Vagina (tissue), 2 donors: ENCODE measurements around the gene LAMA2. TPM values are rescaled to one million over a fixed set of nuclear protein-coding genes. Genes with fewer than 3 reads are reported as not detected.

ENCODE experiments used
- DNase-seq, 2 donors: peaks; one replicate each; pipeline ENCODE4 v3.0.0-alpha.2; 2017; ENCODE audit errors: extremely low spot score in 2 of 2
- H3K27ac ChIP-seq: fragments of 200-600 bp; sonication (generic); one replicate; pipeline ENCODE4 v1.5.1; 2019
- H3K27me3 ChIP-seq: fragments of 200-600 bp; sonication (generic); one replicate; pipeline ENCODE4 v1.5.1; 2019
- H3K36me3 ChIP-seq, 2 donors: fragments of 200-600 bp; sonication (generic); one replicate each; pipeline ENCODE4 v1.5.1; 2017 to 2019
- H3K4me1 ChIP-seq: fragments of 200-600 bp; sonication (generic); one replicate; pipeline ENCODE4 v1.5.1; 2019
- H3K4me3 ChIP-seq, 2 donors: fragments of 200-600 bp; sonication (generic); 1 replicate in 1 of 2; 2 replicates in 1 of 2; pipeline ENCODE4 v1.5.1; 2016 to 2019
- H3K9me3 ChIP-seq: fragments of 200-600 bp; sonication (generic); one replicate; pipeline ENCODE4 v1.5.1; 2019
- CTCF ChIP-seq, 3 experiments: fragments of 450-650 bp in 2 of 3; fragments of 200-600 bp in 1 of 3; sonication (generic) in 1 of 3; IDR thresholded peaks; one replicate each; pipeline ENCODE4 v1.5.1; 2017 to 2019; ENCODE audit warnings: antibody characterized with exemption in 3 of 3, mild to moderate bottlenecking in 2 of 3, moderate library complexity in 2 of 3
- POLR2A ChIP-seq, 2 donors: fragments of 450-650 bp; IDR thresholded peaks; one replicate each; pipeline ENCODE4 v1.6.1; 2017; ENCODE audit warnings: antibody characterized with exemption in 2 of 2, mild to moderate bottlenecking in 2 of 2, moderate library complexity in 2 of 2
- POLR2AphosphoS5 ChIP-seq, 2 donors: sonication (generic); formaldehyde crosslinking; IDR thresholded peaks; one replicate each; pipeline ENCODE4 v1.9.0; 2017; ENCODE audit warnings: antibody characterized with exemption in 2 of 2, mild to moderate bottlenecking in 2 of 2, low read depth in 1 of 2; ENCODE audit not compliant: insufficient read depth in 1 of 2
- intact Hi-C: fragments of 100-400 bp; cut with DNase I; formaldehyde crosslinking; loops from one replicate; pipeline ENCODE4 v1.15.1; 2023
- total RNA-seq: library from RNA; depleted of rRNA; stranded (reverse); fragments of >200 nt; gene quantifications from one replicate; pipeline ENCODE4 v1.2.3, GENCODE V29; 2016

Gene LAMA2
- total RNA-seq, 1 donor from 2014 or later, result 91.1 TPM

- Histone ChIP-seq H3K4me1 (no peaks in the 10 kb centered on the region), H3K27ac (no peak overlapping the region), H3K9me3 (no peaks in the 10 kb centered on the region), H3K27me3 (no peaks in the 10 kb centered on the region), H3K4me3 (no peak overlapping the region), H3K36me3 (no peaks in the 10 kb centered on the region)
- TF ChIP-seq POLR2AphosphoS5 (IDR thresholded peaks at IDR 0.05; ENCODE audit: insufficient read depth in 1 of 2, low read depth in 1 of 2) (no peak), CTCF (IDR thresholded peaks at IDR 0.05) (no peak), POLR2A (IDR thresholded peaks at IDR 0.05) (no peak)
- intact Hi-C loops, result no loop called here
- DNase-seq, result no peak
Measured at GRCh38 chr6:129217701-129218100, 334.8 kb downstream of the LAMA2 start.

- Histone ChIP-seq H3K4me3 (no peak overlapping the region), H3K27me3 (no peaks in the 10 kb centered on the region), H3K27ac (no peak overlapping the region), H3K36me3 (no peaks in the 10 kb centered on the region), H3K4me1 (no peaks in the 10 kb centered on the region), H3K9me3 (no peaks in the 10 kb centered on the region)
- intact Hi-C loops, result no loop called here
- no peak for TF ChIP-seq POLR2A (IDR thresholded peaks at IDR 0.05)
- no peak for TF ChIP-seq CTCF (IDR thresholded peaks at IDR 0.05)
- TF ChIP-seq POLR2AphosphoS5 (IDR thresholded peaks at IDR 0.05; ENCODE audit: insufficient read depth in 1 of 2, low read depth in 1 of 2), result no peak
- DNase-seq, result no peak
Measured at GRCh38 chr6:129233458-129234134, 350.7 kb downstream of the LAMA2 start.

- Histone ChIP-seq H3K36me3 (no peaks in the 10 kb centered on the region), H3K4me1 (no peaks in the 10 kb centered on the region), H3K4me3 (no peak overlapping the region), H3K27ac (peak overlapping the region; percentile 17), H3K9me3 (no peaks in the 10 kb centered on the region), H3K27me3 (no peaks in the 10 kb centered on the region)
- intact Hi-C loops, result no loop called here
- no peak for DNase-seq
- TF ChIP-seq CTCF (IDR thresholded peaks at IDR 0.05) (no peak), POLR2A (IDR thresholded peaks at IDR 0.05) (no peak)
Measured at GRCh38 chr6:129235167-129236000, 352.4 kb downstream of the LAMA2 start.

GRCh38 chr6:129236001-129236517, 353.1 kb downstream of the LAMA2 start:
- Histone ChIP-seq H3K27ac (peak overlapping the region; percentile 17), H3K36me3 (no peaks in the 10 kb centered on the region), H3K4me3 (no peak overlapping the region), H3K4me1 (no peaks in the 10 kb centered on the region), H3K27me3 (no peaks in the 10 kb centered on the region), H3K9me3 (no peaks in the 10 kb centered on the region)
- no peak for DNase-seq
- TF ChIP-seq POLR2A (IDR thresholded peaks at IDR 0.05) (no peak), POLR2AphosphoS5 (IDR thresholded peaks at IDR 0.05; ENCODE audit: insufficient read depth in 1 of 2, low read depth in 1 of 2) (no peak), CTCF (IDR thresholded peaks at IDR 0.05) (no peak)
- intact Hi-C loops, result no loop called here

- Histone ChIP-seq H3K4me3 (no peak overlapping the region), H3K9me3 (no peaks in the 10 kb centered on the region), H3K4me1 (no peaks in the 10 kb centered on the region), H3K27ac (no peak overlapping the region), H3K36me3 (no peaks in the 10 kb centered on the region), H3K27me3 (no peaks in the 10 kb centered on the region)
- TF ChIP-seq CTCF (IDR thresholded peaks at IDR 0.05) (no peak), POLR2A (IDR thresholded peaks at IDR 0.05) (no peak), POLR2AphosphoS5 (IDR thresholded peaks at IDR 0.05; ENCODE audit: insufficient read depth in 1 of 2, low read depth in 1 of 2) (no peak)
- intact Hi-C loops, result no loop called here
- DNase-seq, result no peak
Measured at GRCh38 chr6:129238991-129239390, 356.1 kb downstream of the LAMA2 start.
